Right renal cortex interstitium (tissue), 3 donors: ENCODE data around the gene CNTN1. TPM values are rescaled to one million over a fixed set of nuclear protein-coding genes. Genes with fewer than 3 reads are reported as not detected.

Experiments used
- DNase-seq, 3 donors: peaks; one replicate each; pipeline ENCODE4 v3.0.0-alpha.2; 2013; ENCODE audit warnings: low read depth in 3 of 3, low spot score in 2 of 3
- polyA plus RNA-seq, 3 donors: library from polyadenylated mRNA; unstranded; fragments of 120-200 nt; gene quantifications; one replicate each; pipeline ENCODE4 v1.2.1, GENCODE V29; 2013; ENCODE audit not compliant: insufficient read length in 3 of 3

CNTN1 gene
- polyA plus RNA-seq, 3 donors = 43.2 to 56.5 (median 51.0) TPM

DNA sequence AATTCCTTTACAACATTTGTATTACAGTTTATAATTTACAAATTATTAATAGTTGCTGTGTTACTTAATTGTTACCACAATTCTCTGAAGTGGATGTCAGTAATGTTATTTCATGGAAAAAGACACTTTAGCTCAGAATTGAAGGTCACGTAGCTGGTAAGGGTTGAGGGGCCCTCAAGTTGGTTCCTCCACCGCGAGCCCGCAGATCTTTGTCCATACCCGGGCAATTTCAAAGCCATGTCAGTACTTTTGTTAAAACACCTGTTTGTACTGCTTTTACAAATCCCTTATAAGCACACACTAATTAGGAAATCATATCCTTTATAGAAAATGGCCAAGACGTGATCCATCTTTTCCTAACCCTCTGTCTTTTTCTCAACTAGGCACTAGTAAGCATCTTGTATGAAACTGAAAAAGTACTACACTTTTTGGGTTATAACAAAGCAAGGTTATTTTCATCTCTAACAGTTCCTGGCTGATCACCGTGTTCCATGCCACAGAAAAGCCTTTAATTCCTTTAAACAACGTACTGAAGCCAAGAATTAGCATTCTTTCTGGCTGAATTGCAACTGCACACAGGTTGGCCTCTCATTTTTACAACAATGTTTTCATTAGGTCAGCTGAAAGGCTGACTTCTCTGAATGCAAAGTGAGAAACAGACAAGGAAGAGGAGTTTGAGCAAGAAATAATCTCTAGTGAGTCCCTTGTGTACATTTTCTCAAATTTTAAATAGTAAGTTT, 76.1 kb downstream of the CNTN1 start:
- DNase-seq = no peak

DNA sequence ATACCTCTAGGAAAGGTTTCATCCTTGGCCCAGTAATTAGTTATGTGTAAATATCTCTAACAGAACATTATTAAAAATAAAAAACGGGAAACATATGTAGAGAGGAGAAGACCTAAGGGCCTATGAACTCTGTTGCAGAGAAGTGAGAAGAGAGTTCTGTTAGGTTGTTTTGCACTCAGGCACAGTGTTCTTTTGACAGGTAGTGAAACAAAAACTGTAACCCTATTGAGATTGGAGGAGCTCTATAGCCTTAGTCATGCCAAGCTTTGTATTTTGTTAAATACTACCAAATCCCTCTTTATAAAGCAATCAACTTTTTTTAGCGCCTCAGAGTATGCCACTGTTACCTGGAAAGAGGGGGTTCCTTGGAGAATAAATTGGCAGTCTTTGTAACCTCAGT, 77.6 kb downstream of the CNTN1 start:
- no peak for DNase-seq

DNA sequence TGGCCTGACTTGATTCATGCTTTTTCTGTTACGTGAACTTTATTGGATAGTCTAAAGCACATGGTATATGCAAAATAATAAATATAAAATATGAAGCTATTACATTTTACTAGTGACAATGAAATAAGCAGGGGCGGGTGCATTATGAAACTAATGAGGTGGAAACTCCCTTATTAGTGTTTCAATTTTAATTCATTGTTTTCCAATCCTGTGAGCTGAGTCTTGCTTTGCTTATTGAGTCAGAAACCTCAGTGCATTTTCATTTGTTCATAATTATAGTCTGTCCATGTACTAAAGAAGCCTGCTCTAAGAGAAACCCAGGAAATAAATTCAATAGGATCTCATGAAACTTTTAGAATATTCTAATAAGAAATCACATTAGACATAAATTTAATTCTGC, 78.5 kb downstream of the CNTN1 start:
- DNase-seq = no peak

DNA sequence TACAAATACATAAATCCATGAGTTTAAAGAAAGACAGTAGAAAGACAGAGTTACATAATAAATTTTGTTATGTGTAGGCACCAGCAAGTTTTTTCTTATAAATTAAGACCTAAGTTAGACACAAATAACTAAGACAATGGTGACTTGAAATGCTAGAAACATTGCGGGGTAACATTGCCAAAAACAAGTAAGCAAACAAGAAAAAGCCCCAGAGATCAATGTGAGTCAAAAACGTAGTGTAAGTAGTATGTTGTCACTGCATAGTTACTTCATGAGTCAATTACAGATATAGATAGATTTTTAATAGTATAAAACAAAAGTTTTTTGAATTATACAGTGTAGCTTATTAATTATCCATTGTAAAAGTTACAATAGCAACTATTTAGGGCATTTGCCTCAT, 83.4 kb downstream of the CNTN1 start:
- no peak for DNase-seq

DNA sequence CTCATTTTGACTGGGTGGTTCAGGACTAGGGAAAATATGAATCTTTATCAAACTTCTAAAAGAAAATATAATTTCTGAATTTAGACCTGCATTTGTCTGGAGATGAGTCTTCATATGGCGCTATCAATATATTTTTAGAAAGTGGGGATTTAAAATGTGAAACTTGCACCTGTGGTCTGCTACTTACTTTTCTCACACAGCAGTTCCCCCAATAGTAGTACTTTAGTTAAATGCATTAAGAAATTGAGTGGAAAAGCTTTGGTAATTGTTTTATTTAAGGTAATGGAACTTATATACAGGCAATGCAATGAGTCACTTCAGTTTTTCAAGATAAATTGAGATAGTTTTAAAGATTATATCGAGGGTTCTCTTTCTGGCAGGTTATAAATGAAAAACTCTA, 91.9 kb downstream of the CNTN1 start:
- DNase-seq = no peak

DNA sequence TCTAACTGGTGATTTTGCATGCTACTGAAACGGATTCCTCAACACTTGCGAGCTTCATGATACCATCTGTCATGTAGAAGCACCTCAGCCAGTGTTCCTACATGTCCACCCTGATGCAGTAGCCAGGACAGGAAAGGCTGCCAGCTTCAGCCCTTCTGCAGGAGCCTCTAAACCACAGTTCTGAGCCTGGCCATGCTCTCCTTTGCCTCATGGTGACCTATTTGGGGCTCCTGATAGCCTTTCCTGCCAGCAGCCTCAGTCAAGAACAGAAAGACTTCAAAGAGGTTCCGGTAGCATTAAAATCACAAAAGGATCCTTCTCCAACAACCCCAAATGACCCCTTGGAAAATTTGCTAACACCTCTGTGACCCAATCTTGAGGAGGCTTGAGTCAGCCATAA, 96.0 kb downstream of the CNTN1 start:
- no peak for DNase-seq

DNA sequence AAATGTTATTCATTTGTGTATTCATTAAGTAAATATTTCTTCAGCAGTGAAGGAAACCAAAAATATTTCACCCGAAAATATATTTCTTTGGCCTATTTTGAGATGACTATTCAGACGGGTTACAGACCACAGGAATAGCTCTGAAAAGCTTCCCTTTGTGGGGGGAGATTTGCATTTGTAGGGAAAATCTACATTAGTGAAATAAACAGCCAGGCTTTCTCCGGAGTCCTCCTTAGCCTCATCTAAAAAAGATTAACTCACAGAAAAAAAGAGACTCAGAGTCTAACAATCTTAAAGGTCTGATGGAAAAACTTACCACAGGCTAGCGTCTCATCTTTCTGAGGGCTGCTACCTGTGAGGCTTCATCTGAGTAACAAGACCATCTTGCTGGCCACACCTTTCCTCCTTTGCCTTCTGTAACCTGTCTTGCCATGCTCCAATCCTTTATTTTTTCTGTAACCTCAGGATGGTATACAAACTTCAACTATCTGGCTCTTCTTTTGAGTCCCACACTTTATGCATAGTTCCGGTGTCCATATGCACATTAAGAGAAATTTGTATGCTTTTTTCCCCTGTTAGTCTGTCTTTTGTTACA, 100.7 kb downstream of the CNTN1 start:
- DNase-seq = no peak

DNA sequence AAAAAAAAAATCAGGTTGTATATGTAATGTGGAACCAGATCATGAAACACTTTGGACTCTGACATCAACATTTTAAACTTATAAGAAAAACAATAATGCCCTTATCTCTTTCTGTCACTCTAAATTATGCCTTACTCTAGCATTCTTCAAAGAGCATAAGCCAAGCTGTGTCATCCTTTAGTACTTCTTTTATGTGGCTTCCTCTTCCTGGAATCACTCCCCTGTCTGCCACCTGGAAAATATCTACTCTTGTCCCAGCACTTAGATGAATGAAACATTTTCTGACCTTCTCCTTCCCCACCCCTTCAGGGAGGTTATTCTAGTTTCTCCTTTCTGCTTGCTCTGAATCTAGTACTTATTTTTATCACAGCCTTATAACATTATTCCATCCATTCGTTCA, 101.2 kb downstream of the CNTN1 start:
- DNase-seq = no peak

DNA sequence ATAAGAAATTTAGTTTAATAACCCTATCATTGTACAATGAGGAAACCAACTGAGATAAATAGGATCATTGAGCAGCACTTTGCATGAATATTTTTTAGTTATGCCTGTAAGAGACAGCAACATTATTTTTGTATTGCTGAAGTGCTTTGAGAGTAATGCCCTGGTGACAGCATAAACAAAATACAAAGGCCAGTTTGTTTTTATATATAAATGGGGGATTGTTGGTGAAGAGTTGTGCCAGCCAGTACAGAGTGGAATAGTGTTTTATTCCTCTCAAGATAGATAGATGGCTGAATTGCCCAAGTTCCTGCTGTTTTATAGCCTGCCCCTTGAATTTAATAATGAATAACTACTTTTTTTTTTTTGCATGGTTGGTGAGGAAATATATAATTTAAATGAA, 101.8 kb downstream of the CNTN1 start:
- DNase-seq = no peak

DNA sequence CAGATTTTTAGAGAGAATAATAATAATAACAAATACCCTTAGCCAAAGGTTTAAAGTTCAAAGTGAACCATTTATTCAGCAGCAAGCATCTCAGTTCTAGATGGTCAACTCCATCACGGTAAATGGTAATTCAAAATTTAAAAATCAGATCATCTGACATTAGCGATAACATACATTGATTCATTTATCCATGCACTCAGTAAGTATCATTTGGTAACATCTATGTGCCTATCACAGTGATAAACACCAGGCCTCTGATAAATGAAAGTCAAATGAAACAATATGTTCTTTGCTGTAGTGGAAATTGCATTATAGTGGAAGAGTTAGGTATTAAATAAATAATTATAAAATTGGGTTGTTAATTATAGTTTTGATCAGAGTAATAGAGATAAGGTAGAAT, 108.8 kb downstream of the CNTN1 start:
- DNase-seq = no peak

DNA sequence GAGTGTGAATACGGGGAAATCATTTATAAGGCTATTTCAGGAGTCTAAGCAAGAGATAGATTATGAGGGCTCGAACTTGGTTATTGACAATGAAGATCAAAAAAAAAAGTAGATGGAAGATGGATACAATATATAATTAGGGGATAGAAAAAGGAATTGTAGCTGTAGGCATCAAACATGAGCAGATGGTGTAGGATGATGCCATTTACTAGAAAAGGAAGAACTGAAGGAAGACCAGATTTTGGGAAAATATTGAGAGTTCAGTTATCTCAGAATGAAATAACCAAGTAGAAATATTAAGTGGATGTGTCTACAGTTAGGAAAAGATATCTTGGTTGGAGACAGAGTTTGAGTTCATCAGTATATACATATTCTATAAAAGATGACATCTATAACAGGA, 109.6 kb downstream of the CNTN1 start:
- DNase-seq = no peak

DNA sequence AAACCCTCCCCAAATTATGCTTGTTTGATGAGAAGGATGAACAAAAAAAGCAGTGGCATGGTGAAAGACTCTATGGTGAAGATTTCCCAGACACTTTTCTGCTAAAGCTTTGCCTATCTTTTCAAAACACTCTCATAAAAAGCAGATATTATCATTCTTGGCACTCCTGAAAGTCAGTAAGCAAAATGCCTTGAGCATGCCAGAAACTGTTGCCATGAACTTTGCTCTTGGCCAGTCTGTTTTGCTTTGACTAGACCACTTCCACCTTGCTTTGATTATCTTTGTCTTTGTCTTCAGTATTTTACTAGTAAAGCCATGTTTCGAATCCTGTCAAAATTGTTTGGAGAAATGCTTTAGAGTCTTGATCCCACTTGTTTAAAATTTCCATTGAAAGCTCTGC, 110.4 kb downstream of the CNTN1 start:
- no peak for DNase-seq

DNA sequence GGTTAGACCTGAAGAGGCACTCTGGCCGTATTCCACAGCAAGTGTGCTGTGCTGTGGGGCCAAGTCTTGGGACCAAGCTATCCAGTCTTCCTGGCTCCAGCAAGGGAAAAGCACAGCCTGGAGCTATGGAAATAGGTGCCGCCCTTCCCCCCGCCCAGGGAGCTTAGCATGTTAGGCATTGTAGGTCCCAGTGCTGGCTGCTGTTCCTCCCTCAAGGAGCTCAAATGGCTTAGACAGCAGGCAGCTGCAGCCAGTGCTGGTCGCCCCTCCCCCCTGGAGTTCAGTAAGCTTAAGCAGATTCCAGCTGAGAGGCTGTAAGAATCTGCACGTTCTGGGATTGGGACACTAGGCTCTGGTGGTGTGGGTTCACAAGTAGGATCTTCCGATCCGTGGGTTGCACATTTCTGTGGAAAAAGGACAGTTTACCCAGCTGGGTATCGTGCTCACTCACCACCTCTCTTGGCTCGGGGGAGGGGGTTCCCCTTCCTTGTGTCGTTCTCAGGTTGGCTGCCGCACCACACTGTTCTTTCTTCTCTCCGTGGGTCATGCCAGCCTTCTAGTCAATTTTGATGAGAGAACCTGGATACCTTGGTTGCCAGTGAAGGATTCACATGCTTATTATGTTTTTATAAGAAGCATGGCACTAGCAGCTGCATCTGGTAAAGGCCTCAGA, 127.3 kb downstream of the CNTN1 start:
- DNase-seq = peak in 1 of 3 donors; percentile 16

DNA sequence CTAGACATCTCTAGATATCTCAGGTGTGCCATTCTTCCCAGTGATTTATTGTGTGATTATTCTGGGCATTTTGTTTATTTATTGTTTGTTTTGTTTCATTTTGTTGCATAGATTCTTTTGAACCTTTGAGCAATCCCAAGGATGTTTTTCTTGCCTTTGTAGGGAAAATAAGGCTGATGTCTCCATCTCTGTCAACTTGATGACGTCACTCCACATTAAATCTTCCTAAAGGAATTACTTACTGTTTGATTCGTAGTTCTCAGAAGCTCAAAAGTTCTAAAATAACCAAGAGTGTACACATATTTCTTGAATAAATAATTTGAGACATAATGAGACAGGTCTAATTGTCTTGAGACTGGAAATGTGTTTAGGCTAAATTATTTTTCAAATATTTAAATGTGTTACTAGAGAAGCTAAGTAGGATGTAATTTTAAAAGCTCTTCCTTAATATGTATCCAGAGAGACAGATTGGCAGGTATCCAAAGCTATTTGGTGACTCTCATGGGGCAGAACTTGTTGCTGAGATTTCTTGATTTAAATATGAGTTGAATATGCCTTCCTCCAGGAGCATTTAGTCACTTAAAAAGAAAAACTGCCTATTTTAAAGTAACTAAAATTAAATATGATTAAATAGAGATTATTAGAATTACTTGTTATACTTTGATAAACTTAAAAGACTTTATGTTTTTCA, 128.7 kb downstream of the CNTN1 start:
- no peak for DNase-seq

DNA sequence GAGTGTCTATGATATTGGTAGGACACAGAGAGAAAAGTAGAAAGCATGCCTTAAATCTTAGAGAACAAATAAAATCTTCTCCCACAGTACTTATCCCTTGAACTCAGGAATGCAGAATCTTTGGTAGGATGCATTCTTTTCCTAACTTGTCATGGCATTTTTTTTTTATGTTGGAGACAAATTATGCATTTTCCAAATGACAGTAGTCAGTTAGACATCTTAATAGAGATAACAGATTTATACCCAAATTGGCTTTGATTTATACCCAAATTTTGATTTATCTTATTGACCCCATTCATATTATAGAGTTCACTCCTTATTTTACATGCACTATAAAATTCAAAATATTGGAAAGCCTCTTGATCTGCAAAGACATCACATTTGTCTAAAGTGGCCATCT, 132.9 kb downstream of the CNTN1 start:
- no peak for DNase-seq

DNA sequence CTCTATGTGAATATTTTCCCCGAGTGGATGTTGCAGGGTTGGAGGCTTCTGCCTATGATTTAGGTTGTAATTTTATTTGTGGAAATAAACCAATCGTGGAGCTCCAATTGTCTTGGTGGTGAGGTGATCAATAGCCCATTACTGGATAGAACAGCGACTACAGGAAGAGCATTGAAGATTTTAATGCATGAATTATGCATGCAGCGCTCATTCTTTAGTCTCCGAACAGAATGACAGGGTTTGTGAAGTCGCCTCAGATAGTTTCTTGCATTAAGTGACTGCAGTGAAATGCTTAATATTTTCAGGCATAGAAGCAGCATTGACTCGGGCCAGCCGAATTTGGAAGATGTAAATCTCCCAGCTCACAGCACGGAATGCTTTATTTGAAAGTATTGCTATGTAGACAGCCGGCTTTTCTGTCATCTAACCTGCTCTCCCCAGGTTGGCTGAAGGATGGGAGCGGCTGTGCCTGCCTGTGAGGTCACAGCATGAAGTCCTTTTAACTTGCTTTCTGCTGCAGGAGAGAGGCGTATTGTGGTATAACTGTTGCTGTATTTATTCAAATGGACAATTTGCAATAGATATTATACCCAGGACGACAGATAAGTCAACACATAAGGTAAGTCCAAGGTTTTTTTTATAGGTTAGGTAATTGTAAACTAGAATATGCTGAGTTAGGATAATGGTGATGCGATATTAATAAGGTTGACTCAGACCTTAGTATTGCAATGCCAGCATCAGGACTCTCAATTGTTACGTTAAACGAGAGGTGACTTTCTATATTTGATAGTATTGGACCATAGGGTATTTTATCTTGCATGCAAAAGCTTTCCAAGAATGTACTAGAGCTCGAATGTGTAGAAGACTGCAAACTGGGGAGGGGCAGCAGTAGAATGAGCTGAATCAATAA, 135.7 kb downstream of the CNTN1 start:
- no peak for DNase-seq

DNA sequence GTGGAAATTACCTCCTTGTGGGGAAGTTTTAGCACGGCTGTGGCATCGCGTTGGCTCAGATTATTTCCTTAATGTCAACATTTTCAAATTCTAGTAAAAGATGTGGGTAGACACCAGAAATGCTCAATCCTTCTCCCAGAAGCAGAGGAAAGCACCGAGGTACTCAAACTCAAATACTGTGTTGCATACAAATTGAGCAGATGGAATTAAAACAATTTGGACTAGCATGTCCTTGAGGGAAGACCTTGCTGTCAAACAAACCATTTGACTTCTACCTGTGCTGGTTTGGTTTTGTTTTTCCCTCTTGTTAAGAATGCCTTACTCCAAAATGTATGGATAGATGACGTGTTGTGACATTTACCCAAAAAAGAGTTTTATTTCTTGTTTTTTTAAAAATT, 136.4 kb downstream of the CNTN1 start:
- no peak for DNase-seq

DNA sequence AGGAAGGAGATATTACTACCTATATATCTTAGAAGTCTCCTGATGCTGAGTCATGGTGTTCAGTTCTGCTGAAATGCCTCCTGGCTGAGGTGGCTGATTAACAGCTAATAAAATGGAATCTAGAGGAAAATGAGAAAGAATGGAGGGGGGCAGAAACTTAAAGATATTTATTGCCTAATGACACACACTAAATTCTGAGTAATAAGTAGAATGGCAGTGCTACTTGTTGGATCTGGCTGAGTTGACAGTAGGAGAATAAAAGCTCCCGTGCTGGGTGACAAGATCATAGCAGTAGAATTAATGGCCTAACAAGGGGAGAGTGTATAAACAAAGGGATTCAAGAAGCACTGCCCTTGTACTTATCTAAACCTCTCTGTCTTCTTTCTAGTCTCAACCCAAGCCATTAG, 137.5 kb downstream of the CNTN1 start:
- no peak for DNase-seq

DNA sequence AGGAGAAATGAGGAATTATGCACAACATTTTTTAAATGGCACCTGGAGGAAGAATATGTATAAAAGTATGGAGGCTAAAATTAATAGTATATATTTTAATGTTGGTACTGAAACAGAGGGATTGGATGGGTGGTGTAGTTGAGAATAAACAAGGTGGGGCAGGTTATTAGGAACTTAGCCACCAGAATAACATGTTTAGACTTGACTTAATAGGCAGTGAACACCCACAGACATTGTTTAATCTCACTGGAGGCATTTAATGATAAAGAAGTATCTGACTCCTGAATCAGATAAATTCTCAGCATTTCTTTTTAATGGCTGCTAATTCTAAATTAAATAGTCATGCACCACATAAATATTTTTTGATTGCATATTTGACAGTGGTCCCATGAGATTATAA, 139.7 kb downstream of the CNTN1 start:
- DNase-seq = no peak

DNA sequence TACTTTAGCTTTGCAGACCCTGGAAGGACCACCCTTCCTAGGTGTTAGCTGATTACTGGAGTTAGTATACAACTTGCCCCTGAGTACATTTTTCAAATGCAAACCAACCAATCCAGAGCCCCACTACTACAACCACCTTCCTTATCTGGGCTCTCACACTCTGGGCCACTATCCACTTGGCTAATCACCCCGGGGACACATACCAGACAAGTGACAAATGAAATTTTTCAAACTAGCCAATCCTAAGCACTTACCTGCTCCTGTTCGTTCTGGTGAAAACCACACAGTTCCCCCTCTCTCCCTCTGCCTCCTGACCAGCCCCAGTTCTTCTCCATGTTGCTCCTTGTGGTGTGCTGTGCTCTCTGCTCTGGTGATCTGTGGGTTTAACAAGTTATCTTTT, 140.4 kb downstream of the CNTN1 start:
- no peak for DNase-seq

DNA sequence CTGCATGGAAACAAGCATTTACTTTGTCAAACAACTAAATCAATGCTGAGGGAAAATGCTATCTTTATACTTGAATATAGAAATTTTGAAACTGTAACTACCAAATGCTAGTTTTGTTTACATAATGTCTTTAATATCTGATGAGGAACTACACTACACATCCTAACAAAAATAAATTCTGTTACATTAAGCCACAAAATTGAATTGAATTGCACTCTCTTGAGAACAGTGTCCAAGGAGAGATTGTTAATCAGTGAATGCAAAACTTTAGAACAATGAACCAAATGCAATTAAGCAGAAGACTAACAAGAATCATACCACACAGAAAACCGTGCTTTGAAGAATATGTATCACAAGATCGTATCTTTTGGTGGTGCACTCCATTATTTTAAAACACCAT, 141.6 kb downstream of the CNTN1 start:
- DNase-seq = no peak
